K562 (cell line): ENCODE results near the gene SNX27. TPM values are rescaled to one million over a fixed set of nuclear protein-coding genes. Genes with fewer than 3 reads are reported as not detected.

ENCODE experiments used
- ATAC-seq: fragments of 200-7000 bp; cut with Tn5 transposase; 3 replicates; pipeline ENCODE4 v1.9.1; 2020; ENCODE audit warnings: moderate library complexity
- BruUV-seq: library from RNA; stranded (reverse); fragments of 400-500 nt; replicated peaks from 2 replicates; lab custom pipeline; 2021; lab: Mats Ljungman, UMichigan
- CTCF ChIA-PET: fragments of 300-600 bp; formaldehyde crosslinking; extraction: SDS; loops from one replicate; lab custom pipeline; 2021; ENCODE audit warnings: low intra/inter-chr PET ratio; lab: Yijun Ruan, JAX
- POLR2A ChIA-PET: fragments of 300-600, 350-650 bp; sonication (Branson Sonifier 250); formaldehyde crosslinking; extraction: SDS; loops from one replicate; lab custom pipeline; 2021; ENCODE audit warnings: antibody characterized with exemption, inconsistent platforms; lab: Yijun Ruan, JAX
- DNase-seq, 4 experiments: peaks; one replicate each; pipeline versions ENCODE4 v3.0.0 to v3.0.0-alpha.2; 2011 to 2018; ENCODE audit warnings: low spot score in 3 of 4, mixed read lengths in 3 of 4; ENCODE audit errors: extremely low read depth in 1 of 4
- FAIRE-seq: peaks from 2 replicates; lab custom pipeline; 2011; peaks lifted over from hg19 to GRCh38; lab: Jason Lieb, UNC
- H2AFZ ChIP-seq: 2 replicates; pipeline ENCODE4 v1.6.0; 2011; ENCODE audit warnings: low read depth, low read length, control low read depth, inconsistent platforms
- H3K27ac ChIP-seq: fragments of 200-600 bp; 3 replicates; pipeline ENCODE4 v1.8.0; 2011; ENCODE audit warnings: low read depth, mild to moderate bottlenecking, control low read depth, inconsistent platforms, low read length, moderate library complexity, mixed read lengths; ENCODE audit errors: extremely low read depth
- H3K27me3 ChIP-seq, 2 experiments: fragments of 300-600 bp in 1 of 2; 2 replicates in 1 of 2; 3 replicates in 1 of 2; pipeline versions ENCODE4 v1.6.0 to v1.8.0; 2011; ENCODE audit warnings: inconsistent platforms in 2 of 2, low read length in 2 of 2, mild to moderate bottlenecking in 1 of 2, mixed read lengths in 1 of 2, moderate library complexity in 1 of 2; ENCODE audit not compliant: control insufficient read depth in 2 of 2, insufficient read depth in 2 of 2
- H3K36me3 ChIP-seq: fragments of 300-600 bp; 3 replicates; pipeline ENCODE4 v1.8.0; 2011; ENCODE audit warnings: mild to moderate bottlenecking, low read length, inconsistent platforms; ENCODE audit not compliant: control insufficient read depth, insufficient read depth
- H3K4me1 ChIP-seq, 2 experiments: fragments of 200-600 bp in 1 of 2; replicated peaks in 1 of 2; 2 replicates in 1 of 2; 3 replicates in 1 of 2; pipeline versions ENCODE4 v1.5.1 to v1.8.0; 2011; ENCODE audit warnings: inconsistent platforms in 2 of 2, low read length in 2 of 2, mild to moderate bottlenecking in 1 of 2, mixed read lengths in 1 of 2, moderate library complexity in 1 of 2; ENCODE audit not compliant: control insufficient read depth in 2 of 2, insufficient read depth in 2 of 2
- H3K4me2 ChIP-seq: 2 replicates; pipeline ENCODE4 v1.6.1; 2011; ENCODE audit warnings: low read length, control low read depth, inconsistent platforms, mixed read lengths; ENCODE audit not compliant: insufficient read depth
- H3K4me3 ChIP-seq: fragments of 200-600 bp; sonication (generic), shearing (Covaris generic); 2 replicates; pipeline ENCODE4 v1.5.1; 2016; ENCODE audit warnings: control low read depth, inconsistent platforms
- H3K79me2 ChIP-seq: fragments of 200-600 bp; 3 replicates; pipeline ENCODE4 v1.8.0; 2011; ENCODE audit warnings: low read length, inconsistent platforms; ENCODE audit not compliant: control insufficient read depth, insufficient read depth
- H3K9ac ChIP-seq, 2 experiments: 2 replicates each; pipeline versions ENCODE4 v1.6.0 to v1.6.1; 2011; ENCODE audit warnings: low read depth in 2 of 2, low read length in 2 of 2, control low read depth in 1 of 2, inconsistent platforms in 1 of 2, mild to moderate bottlenecking in 1 of 2, mixed read lengths in 1 of 2; ENCODE audit not compliant: insufficient read depth in 1 of 2
- H3K9me1 ChIP-seq: one replicate; pipeline ENCODE4 v1.6.0; 2011; ENCODE audit warnings: inconsistent platforms, mild to moderate bottlenecking, low read length, moderate library complexity; ENCODE audit not compliant: control insufficient read depth, insufficient read depth
- H3K9me3 ChIP-seq: replicated peaks from 2 replicates; pipeline ENCODE4 v1.5.1; 2011; ENCODE audit warnings: low read depth, low read length, inconsistent platforms; ENCODE audit not compliant: control insufficient read depth, insufficient read depth
- H4K20me1 ChIP-seq: replicated peaks from 2 replicates; pipeline ENCODE4 v1.6.1; 2011; ENCODE audit warnings: low read length, inconsistent platforms, mixed read lengths; ENCODE audit not compliant: control insufficient read depth, insufficient read depth
- NFIC ChIP-seq: fragments of 450-650 bp; IDR thresholded peaks from 2 replicates; pipeline ENCODE4 v1.6.1; 2017; ENCODE audit warnings: mild to moderate bottlenecking, inconsistent platforms
- NFIX ChIP-seq: fragments of 250-450 bp; sonication (Bioruptor Pico); IDR thresholded peaks from 2 replicates; pipeline ENCODE4 v1.4.0; 2020; ENCODE audit warnings: low read depth, mild to moderate bottlenecking, moderate library complexity
- WGBS: fragments of 100-300 bp; shearing (Covaris generic); methylation state at CpG from one replicate; pipeline ENCODE4 v1.1.6; 2016; ENCODE audit warnings: low coverage, mixed read lengths; ENCODE audit not compliant: insufficient coverage; ENCODE audit errors: missing lambda C conversion rate; 5-methylcytosine and 5-hydroxymethylcytosine counted together
- in situ Hi-C: fragments of 300-500 bp; cut with MboI; formaldehyde crosslinking; loops from 4 replicates; pipeline ENCODE4 v1.15.0; 2018; ENCODE audit warnings: inconsistent platforms, mixed read lengths
- intact Hi-C: fragments of 100-400 bp; cut with micrococcal nuclease; formaldehyde crosslinking; loops from 2 replicates; pipeline ENCODE4 v1.14.2; 2022
- polyA plus RNA-seq, 8 experiments: library from polyadenylated mRNA; depleted of rRNA in 4 of 8; stranded (reverse) in 5 of 8; unstranded in 3 of 8; fragments of >200 nt; fragmentation: Nextera tagmentation in 2 of 8; fragmentation: Illumina TruSeq in 1 of 8; extraction: Ambion mirVana in 2 of 8; extraction: Trizol in 1 of 8; gene quantifications; 2 replicates each; pipeline versions ENCODE4 v1.2.1 to v1.2.3, GENCODE V29; 2011 to 2014; ENCODE audit warnings: inconsistent platforms in 1 of 8, missing spikeins in 1 of 8
- total RNA-seq, 7 experiments: library from RNA; depleted of rRNA in 6 of 7; stranded (reverse); fragments of >200 nt in 6 of 7; fragmentation: Illumina TruSeq in 2 of 7; extraction: Trizol in 2 of 7; gene quantifications; 2 replicates each; pipeline versions ENCODE4 v1.2.1 to v1.2.3, GENCODE V29; 2011 to 2021; ENCODE audit warnings: low replicate concordance in 1 of 7
- TF ChIP-seq, protein P1 (sequence below): fragments of 450-650 bp; formaldehyde crosslinking; IDR thresholded peaks from 2 replicates; pipeline ENCODE4 v1.4.0; 2022; ENCODE audit warnings: missing genetic modification characterization

SNX27 gene
- total and polyA plus RNA-seq, 9 of the 15 experiments (the other 6 are each of a cell fraction or from before 2014, with no cell fraction given) = 4.5 to 18.7 (median 10.1) TPM

DNA sequence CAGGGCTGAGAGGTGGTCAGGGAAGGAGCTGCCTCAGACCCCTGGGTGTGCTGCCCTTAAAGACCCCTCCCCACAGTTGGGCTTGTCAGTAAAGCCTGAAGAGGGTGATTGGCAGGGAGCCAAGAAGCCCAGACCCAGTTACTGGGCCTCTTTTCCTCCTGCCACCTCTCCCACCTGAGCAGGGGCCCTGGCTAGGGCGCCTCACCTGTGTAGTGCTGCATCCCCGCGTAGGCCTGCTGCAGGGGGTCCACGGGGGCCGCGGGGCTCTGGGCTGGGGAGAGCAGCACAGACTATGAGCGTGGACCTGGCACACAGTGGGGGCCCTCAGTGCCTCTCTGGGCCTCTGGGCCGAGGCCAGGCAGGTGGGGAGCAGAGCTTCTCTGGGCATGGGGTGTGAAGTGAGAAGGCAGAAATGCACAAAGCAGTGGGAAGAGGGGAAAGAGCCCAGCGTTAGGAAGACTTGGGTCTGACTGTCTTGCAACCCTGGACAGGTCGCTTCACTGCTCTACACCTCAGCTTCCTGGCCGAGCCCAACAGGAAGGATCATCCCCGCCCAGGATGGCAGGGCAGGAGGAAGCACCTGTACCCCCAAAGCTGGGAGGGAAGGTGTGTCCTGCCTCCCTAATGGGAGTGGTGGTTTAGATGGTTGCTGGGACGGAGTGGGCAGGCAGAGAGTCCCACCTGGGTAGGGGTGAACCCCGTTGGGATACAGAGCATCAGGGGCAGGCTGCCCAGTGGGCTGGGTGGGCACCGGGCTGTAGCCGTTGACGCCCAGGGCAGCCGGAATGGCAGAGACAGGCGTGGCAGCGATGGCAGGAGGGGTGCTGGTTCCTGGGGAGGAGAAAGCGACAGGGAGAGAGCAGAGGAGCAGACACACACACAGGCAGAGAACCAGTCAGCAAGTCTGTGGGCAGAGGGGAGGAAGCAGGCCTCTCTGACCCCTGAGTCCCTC is 94.9 kb downstream of the SNX27 start:
- H3K9me1 ChIP-seq = no peaks in the 10 kb centered on the region
- H3K79me2 ChIP-seq = no peaks in the 10 kb centered on the region
- no peaks in the 10 kb centered on the region for H3K36me3 ChIP-seq
- H4K20me1 ChIP-seq = peaks cover 20% of the 10 kb centered on the region
- H3K9me3 ChIP-seq = no peaks in the 10 kb centered on the region; the same call in 1 of the 2 replicates
- no peak overlapping the region for H3K4me3 ChIP-seq
- intact Hi-C loops = no loop called here
- POLR2A ChIA-PET = no interaction called here
- in situ Hi-C loops = no loop called here
- FAIRE-seq (no peak), ATAC-seq (no peak), DNase-seq (no peak)
- TF ChIP-seq NFIC = peak; percentile 88
- peak; percentile 70; the same call in 1 of the 2 replicates for TF ChIP-seq NFIX (CRISPR knock-in tag)
- TF ChIP-seq, protein P1, sequence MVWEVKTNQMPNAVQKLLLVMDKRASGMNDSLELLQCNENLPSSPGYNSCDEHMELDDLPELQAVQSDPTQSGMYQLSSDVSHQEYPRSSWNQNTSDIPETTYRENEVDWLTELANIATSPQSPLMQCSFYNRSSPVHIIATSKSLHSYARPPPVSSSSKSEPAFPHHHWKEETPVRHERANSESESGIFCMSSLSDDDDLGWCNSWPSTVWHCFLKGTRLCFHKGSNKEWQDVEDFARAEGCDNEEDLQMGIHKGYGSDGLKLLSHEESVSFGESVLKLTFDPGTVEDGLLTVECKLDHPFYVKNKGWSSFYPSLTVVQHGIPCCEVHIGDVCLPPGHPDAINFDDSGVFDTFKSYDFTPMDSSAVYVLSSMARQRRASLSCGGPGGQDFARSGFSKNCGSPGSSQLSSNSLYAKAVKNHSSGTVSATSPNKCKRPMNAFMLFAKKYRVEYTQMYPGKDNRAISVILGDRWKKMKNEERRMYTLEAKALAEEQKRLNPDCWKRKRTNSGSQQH (CRISPR knock-in tag) = no peak
- BruUV-seq = no TSS peak
- no peak overlapping the region for H3K4me2 ChIP-seq
- no peak overlapping the region for H2AFZ ChIP-seq
- CTCF ChIA-PET = no interaction called here
- peaks cover 0 to 13% of the 10 kb centered on the region in 2 experiments; a peak in 2 of 5 replicates for H3K4me1 ChIP-seq
- H3K9ac ChIP-seq = 0 out of 4 replicates have a peak overlapping the region, but pooled peaks of 1 of the 2 experiments have one; percentile 1
- WGBS = 4% methylated on average over 19 of the region's 21 CpGs
- H3K27ac ChIP-seq = no peak overlapping the region
- peaks cover 0 to 32% of the 10 kb centered on the region in 2 experiments; a peak in 2 of 5 replicates for H3K27me3 ChIP-seq
